NCI-H526 (cell line): ENCODE results near the gene FZD7.

ENCODE experiments used
- DNase-seq, 2 experiments: peaks; one replicate each; lab custom pipeline; 2025; lab: John Stamatoyannopoulos, UW

FZD7 gene

GRCh38 chr2:202038471-202039277 is 5.0 kb downstream of the FZD7 start:
- DNase-seq: no peak

- DNase-seq: no peak
Observed at GRCh38 chr2:202039278-202040078, 5.8 kb downstream of the FZD7 start.

GRCh38 chr2:202040079-202040844 is 6.6 kb downstream of the FZD7 start:
- no peak for DNase-seq

- DNase-seq: no peak
Observed at GRCh38 chr2:202042444-202042843, 8.8 kb downstream of the FZD7 start.

- no peak for DNase-seq
Observed at GRCh38 chr2:202043475-202043874, 9.8 kb downstream of the FZD7 start.

- no peak for DNase-seq
Observed at GRCh38 chr2:202044777-202045176, 11.1 kb downstream of the FZD7 start.

- no peak for DNase-seq
Observed at GRCh38 chr2:202046572-202046971, 12.9 kb downstream of the FZD7 start.

- DNase-seq: no peak
Observed at GRCh38 chr2:202049092-202049728, 15.6 kb downstream of the FZD7 start.

- DNase-seq: no peak
Observed at GRCh38 chr2:202049840-202050239, 16.2 kb downstream of the FZD7 start.

GRCh38 chr2:202050652-202051051 is 17.0 kb downstream of the FZD7 start:
- DNase-seq: no peak

GRCh38 chr2:202051499-202052161 is 18.0 kb downstream of the FZD7 start:
- no peak for DNase-seq

GRCh38 chr2:202052235-202052634 is 18.6 kb downstream of the FZD7 start:
- DNase-seq: no peak

GRCh38 chr2:202054679-202055078 is 21.0 kb downstream of the FZD7 start:
- DNase-seq: no peak

GRCh38 chr2:202056611-202057010 is 23.0 kb downstream of the FZD7 start:
- peak in 1 of 2 experiments; percentile 10 for DNase-seq

GRCh38 chr2:202060218-202060617 is 26.6 kb downstream of the FZD7 start:
- DNase-seq: no peak

- DNase-seq: no peak
Observed at GRCh38 chr2:202061695-202062094, 28.0 kb downstream of the FZD7 start.

- DNase-seq: no peak
Observed at GRCh38 chr2:202064171-202064880, 30.7 kb downstream of the FZD7 start.

GRCh38 chr2:202064881-202065230 is 31.2 kb downstream of the FZD7 start:
- no peak for DNase-seq

- no peak for DNase-seq
Observed at GRCh38 chr2:202065876-202066275, 32.2 kb downstream of the FZD7 start.

GRCh38 chr2:202066875-202067274 is 33.2 kb downstream of the FZD7 start:
- DNase-seq: no peak

GRCh38 chr2:202067589-202067988 is 33.9 kb downstream of the FZD7 start:
- no peak for DNase-seq
